Nephron (organoid): ENCODE results near the gene GPR183.

ENCODE experiments used
- H3K27ac Mint-ChIP-seq, 3 experiments: 2 replicates each; pipeline ENCODE4 v1.8.0; 2020; ENCODE audit warnings: mixed read lengths in 3 of 3, mild to moderate bottlenecking in 2 of 3, moderate library complexity in 1 of 3
- H3K27me3 Mint-ChIP-seq: 2 replicates; pipeline ENCODE4 v1.8.0; 2021; ENCODE audit warnings: low read depth, mild to moderate bottlenecking, moderate library complexity, mixed read lengths
- H3K36me3 Mint-ChIP-seq: 2 replicates; pipeline ENCODE4 v1.8.0; 2020; ENCODE audit warnings: low read depth, mixed read lengths
- H3K4me1 Mint-ChIP-seq: 2 replicates; pipeline ENCODE4 v1.8.0; 2020; ENCODE audit warnings: mixed read lengths
- H3K4me3 Mint-ChIP-seq, 3 experiments: 2 replicates each; pipeline ENCODE4 v1.8.0; 2020; ENCODE audit warnings: mild to moderate bottlenecking in 3 of 3, mixed read lengths in 3 of 3, moderate library complexity in 2 of 3
- H3K9me3 Mint-ChIP-seq: 2 replicates; pipeline ENCODE4 v1.8.0; 2020; ENCODE audit warnings: mixed read lengths
- CTCF ChIP-seq, 3 experiments: fragments of 200-600 bp; sonication (generic); IDR thresholded peaks; one replicate each; pipeline ENCODE4 v1.5.0; 2021; ENCODE audit warnings: antibody characterized with exemption in 3 of 3; ENCODE audit not compliant: unreplicated experiment in 3 of 3

Gene GPR183

GRCh38 chr13:99341969-99342722, 34.9 kb upstream of the GPR183 start:
- Mint-ChIP-seq H3K36me3 (peaks cover 55% of the 10 kb centered on the region), H3K27me3 (no peaks in the 10 kb centered on the region), H3K27ac (no peak overlapping the region), H3K9me3 (no peaks in the 10 kb centered on the region), H3K4me3 (no peak overlapping the region), H3K4me1 (peaks cover 7% of the 10 kb centered on the region)
- no peak for TF ChIP-seq CTCF (IDR thresholded peaks at IDR 0.05; ENCODE audit: unreplicated experiment in 3 of 3)

- Mint-ChIP-seq H3K27ac (no peak overlapping the region), H3K36me3 (peaks cover 43% of the 10 kb centered on the region), H3K4me3 (no peak overlapping the region), H3K4me1 (peaks cover 15% of the 10 kb centered on the region), H3K27me3 (no peaks in the 10 kb centered on the region), H3K9me3 (no peaks in the 10 kb centered on the region)
- TF ChIP-seq CTCF (IDR thresholded peaks at IDR 0.05; ENCODE audit: unreplicated experiment in 3 of 3), result no peak
Measured at GRCh38 chr13:99340638-99341037, 33.4 kb upstream of the GPR183 start.

DNA sequence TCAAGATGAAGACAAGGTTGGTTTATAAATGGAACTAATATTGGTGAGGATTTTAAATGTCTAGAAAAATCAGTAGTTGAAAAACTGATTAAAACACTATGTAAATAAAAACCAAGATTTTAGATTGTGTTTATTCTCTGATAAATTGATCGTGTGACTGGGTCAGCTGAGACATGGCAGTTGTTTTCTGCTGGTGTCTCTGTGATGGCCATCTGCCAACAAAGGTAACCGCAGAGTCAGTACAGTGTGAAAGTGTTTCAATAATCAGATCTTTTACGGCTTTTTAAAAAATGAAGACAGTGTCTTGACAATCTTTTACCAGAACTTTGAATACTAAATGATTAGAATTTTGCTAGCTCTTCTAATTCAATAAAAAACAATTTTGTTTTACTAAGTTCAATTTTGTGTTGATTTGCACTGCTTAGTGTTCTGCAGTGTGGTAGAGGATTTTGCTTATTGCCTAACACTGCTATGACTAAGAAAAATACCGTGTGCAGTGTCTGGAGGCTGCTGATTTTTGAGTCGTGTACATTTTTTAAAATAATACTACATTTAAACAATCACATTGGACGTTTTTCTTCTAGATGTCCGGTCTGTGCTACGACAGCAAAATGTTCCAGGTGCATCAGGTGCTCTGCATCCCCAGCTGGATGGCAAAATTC, 32.7 kb upstream of the GPR183 start:
- H3K27me3 Mint-ChIP-seq, result no peaks in the 10 kb centered on the region
- peaks cover 19% of the 10 kb centered on the region for H3K4me1 Mint-ChIP-seq
- no peak overlapping the region for H3K4me3 Mint-ChIP-seq
- no peak overlapping the region for H3K27ac Mint-ChIP-seq
- no peaks in the 10 kb centered on the region for H3K9me3 Mint-ChIP-seq
- no peak for TF ChIP-seq CTCF (IDR thresholded peaks at IDR 0.05; ENCODE audit: unreplicated experiment in 3 of 3)
- peaks cover 37% of the 10 kb centered on the region for H3K36me3 Mint-ChIP-seq

GRCh38 chr13:99339230-99339721, 32.1 kb upstream of the GPR183 start:
- no peak for TF ChIP-seq CTCF (IDR thresholded peaks at IDR 0.05; ENCODE audit: unreplicated experiment in 3 of 3)
- no peak overlapping the region for H3K27ac Mint-ChIP-seq
- no peaks in the 10 kb centered on the region for H3K27me3 Mint-ChIP-seq
- H3K9me3 Mint-ChIP-seq, result no peaks in the 10 kb centered on the region
- H3K4me1 Mint-ChIP-seq, result peaks cover 19% of the 10 kb centered on the region
- H3K36me3 Mint-ChIP-seq, result peaks cover 31% of the 10 kb centered on the region
- no peak overlapping the region for H3K4me3 Mint-ChIP-seq

DNA sequence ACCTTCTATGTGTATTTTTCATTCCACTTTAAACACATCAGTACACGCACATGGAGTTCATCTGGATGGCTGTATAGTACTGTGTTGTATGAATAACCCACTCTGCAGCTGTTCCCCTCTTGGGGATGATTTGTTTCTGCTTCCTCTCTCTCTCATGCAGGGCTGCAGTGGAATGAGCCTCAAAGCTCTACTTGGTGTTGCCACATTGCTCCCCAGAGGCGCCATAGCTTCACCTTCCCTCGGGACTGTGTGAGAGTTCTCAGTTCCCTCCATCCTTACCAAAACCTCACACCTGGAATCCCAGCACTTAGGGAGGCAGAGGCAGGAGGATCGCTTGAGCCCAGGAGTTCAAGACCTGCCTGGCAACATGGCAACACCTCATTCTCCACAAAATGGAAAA, 28.4 kb upstream of the GPR183 start:
- Mint-ChIP-seq H3K9me3 (no peaks in the 10 kb centered on the region), H3K27me3 (no peaks in the 10 kb centered on the region), H3K4me1 (peaks cover 19% of the 10 kb centered on the region), H3K27ac (no peak overlapping the region), H3K36me3 (peaks cover 15% of the 10 kb centered on the region), H3K4me3 (no peak overlapping the region)
- no peak for TF ChIP-seq CTCF (IDR thresholded peaks at IDR 0.05; ENCODE audit: unreplicated experiment in 3 of 3)
